CD4-positive, alpha-beta T cell treated with Interleukin-17A for 4 hours (primary cell): ENCODE measurements around the gene RCAN3.
A peak's percentile ranks its signal among the peaks of the same experiment; 100 is the strongest.
"Not testable (repeated sequence)": the region's sequence is repeated elsewhere in the genome, so short reads cannot be mapped to it uniquely, and the experiment has no call there.

Experiments
- DNase-seq: peaks from one replicate; pipeline ENCODE4 v3.0.0-alpha.2; 2020; ENCODE audit warnings: mixed read lengths

RCAN3 gene

DNA sequence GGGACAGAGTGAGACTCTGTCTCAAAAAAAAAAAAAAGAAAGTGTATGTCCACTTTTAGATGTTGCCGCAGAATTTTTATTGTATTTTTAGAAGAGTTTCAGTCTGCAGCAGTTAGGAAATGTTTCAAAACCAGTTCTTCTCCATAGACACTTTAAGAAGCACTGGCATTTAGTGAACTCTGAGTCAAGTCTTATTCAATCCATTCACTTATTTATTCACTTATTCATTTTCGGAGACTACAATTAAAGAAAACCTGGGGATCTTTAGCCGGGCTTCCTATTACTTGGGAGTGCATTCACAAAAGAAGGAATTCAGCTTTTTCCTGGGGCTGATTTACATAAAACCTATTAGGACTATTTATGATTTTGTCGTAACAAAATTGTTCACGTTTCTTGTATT is 12.3 kb downstream of the RCAN3 start:
- no peak for DNase-seq

GRCh38 chr1:24515671-24516209 is 13.1 kb downstream of the RCAN3 start:
- DNase-seq: peak; percentile 21

DNA sequence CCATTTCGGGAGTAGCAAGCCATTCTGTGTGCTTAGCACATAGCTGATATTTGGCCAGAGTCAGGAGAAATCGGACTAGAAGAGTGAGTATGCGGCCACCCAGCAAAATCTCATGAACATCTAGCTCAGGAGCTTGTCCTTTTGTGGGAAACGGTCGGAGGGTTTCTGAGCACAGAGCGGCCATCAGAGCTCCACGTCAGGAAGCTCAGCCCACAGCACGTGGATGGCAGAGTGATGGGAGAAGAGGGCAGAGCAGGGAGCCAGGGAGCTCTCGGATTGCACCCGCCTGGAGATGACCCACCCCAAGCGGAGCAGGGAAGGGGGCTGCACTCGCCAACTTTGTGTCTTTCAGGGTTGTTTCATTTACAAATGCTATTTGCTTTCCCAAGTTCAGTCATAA is 13.9 kb downstream of the RCAN3 start:
- DNase-seq: no peak

- DNase-seq: no peak
Observed at GRCh38 chr1:24517898-24518297, 15.3 kb downstream of the RCAN3 start.

GRCh38 chr1:24520282-24520681 is 17.6 kb downstream of the RCAN3 start:
- not testable (repeated sequence) for DNase-seq

DNA sequence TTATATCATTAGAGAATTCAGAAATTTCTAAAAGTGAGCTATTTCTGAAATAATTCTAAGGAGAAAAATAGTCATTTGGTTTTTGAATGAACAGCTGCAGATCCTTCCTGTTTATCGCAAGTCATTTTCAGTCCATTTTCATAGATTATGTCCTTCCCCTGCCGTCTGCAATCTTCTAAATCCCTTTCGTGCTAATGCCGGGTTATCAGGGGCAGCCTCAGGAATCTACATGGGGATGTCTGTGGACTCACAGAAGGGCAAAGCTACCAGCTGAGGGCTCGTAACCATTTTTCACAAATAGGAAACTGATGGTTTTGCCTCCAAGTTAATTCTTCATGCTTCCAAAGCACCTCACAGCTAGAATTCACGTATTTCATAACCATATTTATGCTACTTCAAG is 23.0 kb downstream of the RCAN3 start:
- DNase-seq: no peak

GRCh38 chr1:24526045-24526444 is 23.4 kb downstream of the RCAN3 start:
- no peak for DNase-seq

- peak; percentile 69 for DNase-seq
Observed at GRCh38 chr1:24526940-24527542, 24.4 kb downstream of the RCAN3 start.

- DNase-seq: no peak
Observed at GRCh38 chr1:24528744-24529143, 26.1 kb downstream of the RCAN3 start.

DNA sequence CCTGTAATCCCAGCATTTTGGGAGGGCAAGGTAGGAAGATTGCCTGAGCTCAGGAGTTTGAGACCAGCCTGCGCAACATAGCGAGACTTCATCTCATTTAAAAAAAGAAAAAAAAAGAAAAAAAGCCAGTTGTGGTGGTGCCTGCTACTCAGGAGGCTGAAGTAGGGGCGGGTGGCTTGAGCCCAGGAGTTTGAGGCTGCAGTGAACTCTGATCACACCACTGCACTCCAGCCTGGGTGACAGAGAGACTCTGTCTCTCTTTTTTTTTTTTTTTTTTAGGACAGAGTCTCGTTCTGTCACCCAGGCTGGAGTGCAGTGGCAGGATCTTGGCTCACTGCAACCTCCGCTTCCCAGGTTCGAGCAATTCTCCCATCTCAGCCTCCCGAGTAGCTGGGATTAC is 26.7 kb downstream of the RCAN3 start:
- not testable (repeated sequence) for DNase-seq

- DNase-seq: peak; percentile 75
Observed at GRCh38 chr1:24535021-24535424, 32.4 kb downstream of the RCAN3 start.

DNA sequence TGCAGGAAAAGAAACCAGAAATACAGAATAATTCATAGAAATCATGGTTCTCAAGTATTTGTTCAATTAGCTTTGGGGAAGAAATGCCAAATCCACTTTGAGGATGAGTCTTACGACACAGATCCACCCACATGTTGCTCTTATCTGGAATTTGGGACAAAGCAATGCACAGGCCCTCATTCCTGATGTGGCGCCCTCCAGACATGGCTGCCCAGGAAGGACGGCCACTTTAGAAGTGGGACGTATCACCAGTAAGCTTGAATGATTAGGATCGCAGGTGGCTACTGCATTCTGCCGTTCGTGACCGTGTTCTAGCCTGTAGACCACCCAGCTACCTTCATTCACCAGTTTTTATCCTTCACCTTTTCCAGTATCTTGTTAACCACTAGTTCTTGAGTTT is 33.1 kb downstream of the RCAN3 start:
- DNase-seq: no peak

DNA sequence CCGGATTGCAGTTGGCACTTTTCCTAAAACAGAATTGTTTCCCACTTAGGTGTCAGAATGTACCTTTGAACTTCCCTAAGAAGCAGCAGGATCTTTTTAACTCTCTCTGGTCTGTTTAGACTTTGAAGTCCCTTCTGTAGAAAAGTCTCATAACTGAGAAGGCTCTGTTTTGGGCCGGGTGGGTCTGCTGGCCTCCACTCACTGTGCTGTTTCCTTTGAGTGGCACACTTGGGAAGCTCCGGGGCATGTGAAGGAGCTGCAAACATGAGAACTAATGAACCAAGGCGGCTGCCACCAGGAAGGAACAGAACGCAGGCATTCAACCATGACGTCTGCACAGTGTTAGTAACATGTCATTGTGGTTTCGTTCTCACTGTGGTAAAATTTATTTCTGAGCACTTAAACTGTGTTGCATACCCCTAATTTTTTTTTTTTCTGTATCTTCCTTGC is 33.8 kb downstream of the RCAN3 start:
- peak; percentile 71 for DNase-seq

- DNase-seq: peak; percentile 20
Observed at GRCh38 chr1:24540051-24540905, 37.6 kb downstream of the RCAN3 start.

GRCh38 chr1:24540906-24541710 is 38.5 kb downstream of the RCAN3 start:
- DNase-seq: peak; percentile 53

DNA sequence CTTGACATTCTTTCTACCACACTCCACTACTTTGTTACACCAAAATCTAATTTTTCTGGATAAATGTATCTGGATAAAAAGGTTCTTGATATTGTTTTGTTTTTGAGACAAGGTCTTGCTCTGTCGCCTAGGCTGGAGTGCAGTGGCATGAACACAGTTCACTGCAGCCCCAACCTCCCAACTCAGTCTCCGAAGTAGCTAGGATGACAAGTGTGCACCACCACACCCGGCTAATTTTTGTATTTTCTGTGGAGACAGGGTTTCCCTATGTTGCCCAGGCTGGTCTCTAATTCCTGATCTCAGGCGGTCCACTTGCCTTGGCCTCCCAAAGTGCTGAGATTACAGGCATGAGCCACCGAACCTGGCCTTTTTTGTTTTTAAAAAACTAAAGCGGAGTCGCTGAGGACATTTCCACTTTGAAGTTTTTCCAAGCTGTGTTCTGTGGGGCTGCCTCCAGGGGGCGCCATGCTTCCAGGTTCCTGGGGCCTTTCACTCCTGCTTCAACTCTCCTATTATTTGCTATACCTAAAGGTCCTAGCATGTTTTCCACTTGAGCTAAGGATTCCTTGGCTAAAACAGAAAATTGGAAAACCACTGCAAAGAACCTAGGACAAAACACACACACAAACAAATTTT is 39.2 kb downstream of the RCAN3 start:
- peak; percentile 48 for DNase-seq

- no peak for DNase-seq
Observed at GRCh38 chr1:24544239-24544638, 41.6 kb downstream of the RCAN3 start.

DNA sequence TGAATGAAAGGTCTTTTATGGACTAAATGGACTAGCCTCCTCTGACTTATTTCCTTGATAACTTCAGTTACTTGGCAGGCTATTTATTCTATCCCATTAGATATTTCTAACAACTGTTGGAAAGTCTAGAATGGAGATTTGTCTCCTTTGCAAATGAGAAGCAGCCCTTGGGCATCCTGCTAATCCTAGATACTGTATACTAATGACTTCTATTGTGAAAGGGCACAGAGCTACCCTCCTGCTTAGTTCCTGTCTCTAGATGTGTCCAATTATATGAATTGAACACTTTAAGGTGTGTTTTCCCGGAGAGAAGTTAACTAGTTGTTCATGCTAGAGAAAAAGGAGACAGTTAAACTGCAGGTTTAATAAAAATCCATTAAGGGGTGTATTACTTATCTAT is 43.0 kb downstream of the RCAN3 start:
- DNase-seq: no peak

DNA sequence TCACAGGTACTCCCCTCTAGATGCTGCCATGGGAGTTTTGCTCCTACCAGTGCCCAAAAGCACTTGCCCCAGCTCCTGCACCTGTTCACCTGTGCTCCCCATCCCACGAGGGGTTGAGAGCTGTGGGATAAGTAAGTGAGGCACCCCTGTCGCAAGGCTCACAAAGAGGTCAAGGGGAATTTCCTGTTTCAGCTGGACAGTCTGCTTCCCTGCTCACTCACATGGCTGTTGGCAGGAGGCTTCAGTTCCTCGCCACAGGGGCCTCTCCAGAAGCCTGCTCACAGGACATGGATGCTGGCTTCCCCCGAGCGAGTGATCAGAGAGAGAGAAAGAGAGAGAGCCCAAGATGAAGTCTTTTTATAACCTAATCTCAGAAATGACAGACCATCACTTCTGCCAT is 44.6 kb downstream of the RCAN3 start:
- DNase-seq: no peak

- DNase-seq: no peak
Observed at GRCh38 chr1:24548070-24548469, 45.4 kb downstream of the RCAN3 start.

DNA sequence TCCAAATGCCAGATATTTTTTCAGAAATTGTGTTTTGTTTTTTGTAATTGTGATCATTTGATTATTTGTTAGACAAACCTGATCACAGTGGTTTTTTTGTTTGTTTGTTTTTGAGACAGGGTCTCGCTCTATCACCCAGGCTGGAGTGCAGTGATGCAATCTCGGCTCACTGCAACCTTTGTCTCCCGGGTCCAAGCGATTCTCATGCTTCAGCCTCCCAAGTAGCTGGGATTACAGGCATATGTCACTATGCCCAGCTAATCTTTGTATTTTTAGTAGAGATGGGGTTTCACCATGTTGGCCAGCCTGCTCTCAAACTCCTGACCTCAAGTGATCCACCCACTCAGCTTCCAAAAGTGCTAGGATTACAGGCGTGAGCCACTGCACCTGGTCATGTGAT is 46.6 kb downstream of the RCAN3 start:
- DNase-seq: not testable (repeated sequence)

DNA sequence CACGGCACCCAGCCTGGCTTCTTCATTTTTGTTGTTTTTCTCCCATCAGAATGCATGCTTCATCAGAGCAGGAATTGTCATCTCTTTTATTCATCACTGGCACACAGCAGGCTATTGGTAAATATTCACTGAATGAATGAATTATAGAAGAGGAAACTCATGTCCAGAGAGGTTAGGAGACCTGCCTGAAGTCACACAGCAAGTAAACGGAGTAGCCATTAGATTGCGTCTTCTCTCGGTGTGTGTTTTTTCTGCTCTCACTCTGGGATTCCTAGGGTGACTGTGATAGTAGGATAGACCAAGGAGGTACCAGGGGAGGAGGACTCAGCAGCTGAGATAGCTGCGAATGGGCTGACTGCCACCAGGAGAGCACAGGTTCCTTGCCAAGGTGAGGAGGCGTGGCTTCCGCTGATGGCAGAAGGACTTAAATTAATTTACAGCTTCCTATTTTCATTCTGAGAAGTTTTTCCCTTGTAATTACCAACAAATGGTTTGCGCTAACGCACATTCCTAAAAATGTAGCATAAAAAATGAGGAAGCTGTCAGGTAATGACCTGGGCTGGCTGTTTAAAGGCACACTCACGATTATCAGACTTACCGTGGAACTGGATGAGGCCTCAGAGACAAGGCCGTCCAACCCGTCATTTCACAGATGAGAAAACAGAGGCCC is 48.8 kb downstream of the RCAN3 start:
- no peak for DNase-seq
